ENCODE measurements around the gene PPP6R1. TPM values are rescaled to one million over a fixed set of nuclear protein-coding genes. Genes with fewer than 3 reads are reported as not detected.

The PPP6R1 gene
- polyA plus RNA-seq, 1 of the 3 experiments (the other 2 are of a cell fraction): 47.8 TPM

DNA sequence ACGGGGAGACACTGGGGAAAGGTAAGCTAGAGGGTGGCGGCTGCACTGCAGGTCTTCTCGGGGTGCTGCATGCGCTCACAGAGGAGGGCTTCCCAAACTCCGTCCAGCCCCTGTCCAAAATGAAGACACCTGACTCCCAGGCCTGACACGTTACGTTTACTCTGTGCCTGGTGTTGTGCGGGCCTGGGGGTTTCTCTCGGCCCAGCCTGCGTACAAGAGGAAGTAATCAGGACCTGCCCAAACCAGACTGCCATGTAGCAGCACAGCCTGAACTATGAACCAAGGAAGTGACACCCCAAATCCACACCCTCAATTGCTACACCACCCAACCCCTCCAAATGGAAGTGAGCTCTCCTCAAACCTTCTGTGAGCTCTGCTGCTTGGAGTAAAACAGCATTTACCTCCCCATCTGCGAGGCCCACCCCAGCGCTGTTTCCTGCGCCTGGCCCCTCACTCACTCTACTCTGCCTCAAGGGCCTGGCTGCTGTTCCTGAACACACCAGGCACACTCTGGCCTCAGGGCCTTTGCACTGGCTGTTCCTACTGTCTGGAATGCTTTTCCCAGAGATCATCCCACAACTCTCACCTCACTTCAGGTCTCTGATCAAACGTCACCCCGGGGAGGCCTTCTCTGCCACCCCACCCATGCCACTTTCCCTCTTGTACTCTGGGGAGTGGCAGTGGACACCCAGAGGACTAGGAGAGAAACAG is 18.1 kb upstream of the PPP6R1 start:
- no peaks in the 10 kb centered on the region for H3K27me3 ChIP-seq (ENCODE audit: insufficient read depth)
- H3K4me2 ChIP-seq: no peak overlapping the region
- TF ChIP-seq, protein P1, sequence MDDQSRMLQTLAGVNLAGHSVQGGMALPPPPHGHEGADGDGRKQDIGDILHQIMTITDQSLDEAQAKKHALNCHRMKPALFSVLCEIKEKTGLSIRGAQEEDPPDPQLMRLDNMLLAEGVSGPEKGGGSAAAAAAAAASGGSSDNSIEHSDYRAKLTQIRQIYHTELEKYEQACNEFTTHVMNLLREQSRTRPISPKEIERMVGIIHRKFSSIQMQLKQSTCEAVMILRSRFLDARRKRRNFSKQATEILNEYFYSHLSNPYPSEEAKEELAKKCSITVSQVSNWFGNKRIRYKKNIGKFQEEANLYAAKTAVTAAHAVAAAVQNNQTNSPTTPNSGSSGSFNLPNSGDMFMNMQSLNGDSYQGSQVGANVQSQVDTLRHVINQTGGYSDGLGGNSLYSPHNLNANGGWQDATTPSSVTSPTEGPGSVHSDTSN (IDR thresholded peaks at IDR 0.05): no peak
- TF ChIP-seq USF2 (IDR thresholded peaks at IDR 0.05; ENCODE audit: borderline replicate concordance, low read depth, low read length) (no peak), FOXM1 (IDR thresholded peaks at IDR 0.05; ENCODE audit: low read depth) (no peak), YY1 (IDR thresholded peaks at IDR 0.05; ENCODE audit: low read depth) (no peak), NFIC (IDR thresholded peaks at IDR 0.05; ENCODE audit: borderline replicate concordance) (no peak), RCOR1 (IDR thresholded peaks at IDR 0.05; ENCODE audit: low read length) (no peak), TCF12 (IDR thresholded peaks at IDR 0.05) (no peak), CHD2 (IDR thresholded peaks at IDR 0.05; ENCODE audit: low read length, partially characterized antibody) (no peak), POLR2AphosphoS5 (IDR thresholded peaks at IDR 0.05; ENCODE audit: low read depth, low read length) (no peak), FOSL2 (IDR thresholded peaks at IDR 0.05; ENCODE audit: borderline replicate concordance, low read depth) (no peak), CTCF (IDR thresholded peaks at IDR 0.05) (no peak), TEAD4 (IDR thresholded peaks at IDR 0.05; ENCODE audit: borderline replicate concordance, insufficient read depth) (no peak), TAF1 (IDR thresholded peaks at IDR 0.05; ENCODE audit: borderline replicate concordance, low read depth, low read length) (no peak), IRF3 (IDR thresholded peaks at IDR 0.05; ENCODE audit: low read depth, low read length) (no peak), MAX (IDR thresholded peaks at IDR 0.05; ENCODE audit: low read depth) (no peak)
- TF ChIP-seq, protein P2, sequence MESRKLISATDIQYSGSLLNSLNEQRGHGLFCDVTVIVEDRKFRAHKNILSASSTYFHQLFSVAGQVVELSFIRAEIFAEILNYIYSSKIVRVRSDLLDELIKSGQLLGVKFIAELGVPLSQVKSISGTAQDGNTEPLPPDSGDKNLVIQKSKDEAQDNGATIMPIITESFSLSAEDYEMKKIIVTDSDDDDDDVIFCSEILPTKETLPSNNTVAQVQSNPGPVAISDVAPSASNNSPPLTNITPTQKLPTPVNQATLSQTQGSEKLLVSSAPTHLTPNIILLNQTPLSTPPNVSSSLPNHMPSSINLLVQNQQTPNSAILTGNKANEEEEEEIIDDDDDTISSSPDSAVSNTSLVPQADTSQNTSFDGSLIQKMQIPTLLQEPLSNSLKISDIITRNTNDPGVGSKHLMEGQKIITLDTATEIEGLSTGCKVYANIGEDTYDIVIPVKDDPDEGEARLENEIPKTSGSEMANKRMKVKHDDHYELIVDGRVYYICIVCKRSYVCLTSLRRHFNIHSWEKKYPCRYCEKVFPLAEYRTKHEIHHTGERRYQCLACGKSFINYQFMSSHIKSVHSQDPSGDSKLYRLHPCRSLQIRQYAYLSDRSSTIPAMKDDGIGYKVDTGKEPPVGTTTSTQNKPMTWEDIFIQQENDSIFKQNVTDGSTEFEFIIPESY (IDR thresholded peaks at IDR 0.05; ENCODE audit: borderline replicate concordance, low read depth): no peak
- ChIA-PET POLR2A (no interaction called here), CTCF (interaction anchor here (0.9 to 2.5 kb wide), 4 partner anchors 15 to 117 kb away, joined by 3 to 7 read pairs (median 5); partner anchors contain the start of gene PPP6R1)
- peaks cover 13% of the 10 kb centered on the region for H3F3A ChIP-seq (replicated peaks; ENCODE audit: insufficient read depth)
- no peak overlapping the region for H3K27ac ChIP-seq (ENCODE audit: low read depth in 2 of 2, low read length in 1 of 2)
- WGBS (ENCODE audit: low lambda C conversion rate): 95% methylated on average over 8 of the region's 15 CpGs
- no peak for DNase-seq
- H2AFZ ChIP-seq (ENCODE audit: low read depth): no peak overlapping the region
- peaks cover 0 to 24% of the 10 kb centered on the region in 2 experiments for H3K36me3 ChIP-seq (replicated peaks in 1 of 2; ENCODE audit: control insufficient read depth in 1 of 2, insufficient read depth in 2 of 2, low read length in 1 of 2)
- no peak overlapping the region for H3K9ac ChIP-seq
- H3K79me2 ChIP-seq (ENCODE audit: insufficient read depth): peaks cover 6% of the 10 kb centered on the region; the same call in 1 of the 2 replicates
- H3K9me2 ChIP-seq: no peaks in the 10 kb centered on the region
- H3K4me1 ChIP-seq (ENCODE audit: control insufficient read depth in 1 of 2, insufficient read depth in 2 of 2, low read depth in 1 of 2, low read length in 1 of 2): peaks cover 0 to 4% of the 10 kb centered on the region in 2 experiments; a peak in 1 of 4 replicates
- no peak overlapping the region for H3K4me3 ChIP-seq (ENCODE audit: low read depth in 2 of 2, low read length in 1 of 2)
- H4K20me1 ChIP-seq (ENCODE audit: insufficient read depth): no peaks in the 10 kb centered on the region
- no peaks in the 10 kb centered on the region for H3K9me3 ChIP-seq

Measured in SK-N-SH (cell line).